OCI-LY3 (cell line): Measurements from ENCODE around the gene LRRC70.

ENCODE experiments used
- CTCF ChIP-seq: fragments of 200-600, 300-600 bp; sonication (generic); IDR thresholded peaks from 2 replicates; pipeline ENCODE4 v1.5.1; 2014; ENCODE audit warnings: antibody characterized with exemption, low read length, low read depth
- EZH2phosphoT487 ChIP-seq: fragments of 200-600 bp; shearing (Covaris generic); IDR thresholded peaks from 2 replicates; pipeline ENCODE4 v1.6.1; 2018; ENCODE audit warnings: antibody characterized with exemption, mixed run types, low read depth

- TF ChIP-seq CTCF (no peak), EZH2phosphoT487 (no peak)
Measured at GRCh38 chr5:62605638-62606037, 27.0 kb downstream of the LRRC70 start.
